ENCODE data around the gene C2CD4C. TPM values are rescaled to one million over a fixed set of nuclear protein-coding genes. Genes with fewer than 3 reads are reported as not detected.
"Not testable (repeated sequence)": the region's sequence is repeated elsewhere in the genome, so short reads cannot be mapped to it uniquely, and the experiment has no call there.

Gene C2CD4C
- polyA plus RNA-seq, 4 donors, result 1.4 to 3.4 (median 2.9) TPM

GRCh38 chr19:439167-439900, 30.4 kb upstream of the C2CD4C start:
- DNase-seq (ENCODE audit: low read depth in 4 of 4, low spot score in 2 of 4), result no peak

GRCh38 chr19:438416-438958, 29.5 kb upstream of the C2CD4C start:
- no peak for DNase-seq (ENCODE audit: low read depth in 4 of 4, low spot score in 2 of 4)

- DNase-seq (ENCODE audit: low read depth in 4 of 4, low spot score in 2 of 4), result no peak
Observed at GRCh38 chr19:437041-437440, 28.1 kb upstream of the C2CD4C start.

- DNase-seq (ENCODE audit: low read depth in 4 of 4, low spot score in 2 of 4), result no peak
Observed at GRCh38 chr19:436413-436950, 27.5 kb upstream of the C2CD4C start.

GRCh38 chr19:435707-436412, 26.9 kb upstream of the C2CD4C start:
- DNase-seq (ENCODE audit: low read depth in 4 of 4, low spot score in 2 of 4), result no peak

- DNase-seq (ENCODE audit: low read depth in 4 of 4, low spot score in 2 of 4), result no peak
Observed at GRCh38 chr19:435056-435706, 26.2 kb upstream of the C2CD4C start.

GRCh38 chr19:434152-434960, 25.4 kb upstream of the C2CD4C start:
- no peak for DNase-seq (ENCODE audit: low read depth in 4 of 4, low spot score in 2 of 4)

- no peak for DNase-seq (ENCODE audit: low read depth in 4 of 4, low spot score in 2 of 4)
Observed at GRCh38 chr19:430701-431100, 21.8 kb upstream of the C2CD4C start.

GRCh38 chr19:428149-428548, 19.2 kb upstream of the C2CD4C start:
- no peak for DNase-seq (ENCODE audit: low read depth in 4 of 4, low spot score in 2 of 4)

GRCh38 chr19:427675-428074, 18.7 kb upstream of the C2CD4C start:
- not testable (repeated sequence) for DNase-seq (ENCODE audit: low read depth in 4 of 4, low spot score in 2 of 4)

- no peak for DNase-seq (ENCODE audit: low read depth in 4 of 4, low spot score in 2 of 4)
Observed at GRCh38 chr19:426725-427445, 17.9 kb upstream of the C2CD4C start.

GRCh38 chr19:425056-425455, 16.1 kb upstream of the C2CD4C start:
- DNase-seq (ENCODE audit: low read depth in 4 of 4, low spot score in 2 of 4), result no peak

GRCh38 chr19:424546-424945, 15.6 kb upstream of the C2CD4C start:
- DNase-seq (ENCODE audit: low read depth in 4 of 4, low spot score in 2 of 4), result no peak

- DNase-seq (ENCODE audit: low read depth in 4 of 4, low spot score in 2 of 4), result no peak
Observed at GRCh38 chr19:423691-424466, 14.9 kb upstream of the C2CD4C start.

GRCh38 chr19:422917-423226, 13.9 kb upstream of the C2CD4C start:
- not testable (repeated sequence) for DNase-seq (ENCODE audit: low read depth in 4 of 4, low spot score in 2 of 4)

GRCh38 chr19:422213-422916, 13.4 kb upstream of the C2CD4C start:
- DNase-seq (ENCODE audit: low read depth in 4 of 4, low spot score in 2 of 4), result no peak

GRCh38 chr19:419721-420515, 11.0 kb upstream of the C2CD4C start:
- DNase-seq (ENCODE audit: low read depth in 4 of 4, low spot score in 2 of 4), result no peak

All from left renal cortex interstitium (tissue), 4 donors.